PC-9 (cell line): ENCODE measurements around the gene NFIX.

Experiments used
- EZH2 ChIP-seq: fragments of 200-600 bp; sonication (generic); IDR thresholded peaks from 2 replicates; pipeline ENCODE4 v1.8.0; 2017; ENCODE audit warnings: antibody characterized with exemption, low read depth
- TF ChIP-seq, protein P1 (sequence below): fragments of 200-600 bp; sonication (generic); conservative IDR thresholded peaks from 2 replicates; pipeline ENCODE4 v1.6.1; 2017; ENCODE audit warnings: mixed run types, antibody characterized with exemption, mild to moderate bottlenecking, moderate library complexity

DNA sequence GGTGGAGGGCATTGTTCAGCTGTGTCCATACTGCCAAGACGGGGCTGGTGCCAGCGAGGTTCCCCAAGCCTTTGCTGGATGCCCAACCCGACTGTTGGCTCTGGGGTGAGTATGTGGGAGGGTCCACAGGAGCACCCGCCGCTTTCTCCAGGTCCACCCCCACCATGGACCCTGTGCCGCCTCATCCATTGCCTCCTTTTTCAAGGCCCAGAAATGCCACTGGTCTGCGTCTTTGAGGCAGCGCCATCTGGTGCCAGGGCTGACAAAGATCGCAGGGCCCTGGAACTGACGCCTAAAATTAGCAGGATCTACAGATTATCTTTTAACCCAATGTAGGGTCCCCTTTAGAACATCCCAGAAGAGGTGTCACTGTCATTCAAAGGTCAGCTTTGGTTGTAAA lies 34.6 kb downstream of the NFIX start:
- TF ChIP-seq, protein P1, sequence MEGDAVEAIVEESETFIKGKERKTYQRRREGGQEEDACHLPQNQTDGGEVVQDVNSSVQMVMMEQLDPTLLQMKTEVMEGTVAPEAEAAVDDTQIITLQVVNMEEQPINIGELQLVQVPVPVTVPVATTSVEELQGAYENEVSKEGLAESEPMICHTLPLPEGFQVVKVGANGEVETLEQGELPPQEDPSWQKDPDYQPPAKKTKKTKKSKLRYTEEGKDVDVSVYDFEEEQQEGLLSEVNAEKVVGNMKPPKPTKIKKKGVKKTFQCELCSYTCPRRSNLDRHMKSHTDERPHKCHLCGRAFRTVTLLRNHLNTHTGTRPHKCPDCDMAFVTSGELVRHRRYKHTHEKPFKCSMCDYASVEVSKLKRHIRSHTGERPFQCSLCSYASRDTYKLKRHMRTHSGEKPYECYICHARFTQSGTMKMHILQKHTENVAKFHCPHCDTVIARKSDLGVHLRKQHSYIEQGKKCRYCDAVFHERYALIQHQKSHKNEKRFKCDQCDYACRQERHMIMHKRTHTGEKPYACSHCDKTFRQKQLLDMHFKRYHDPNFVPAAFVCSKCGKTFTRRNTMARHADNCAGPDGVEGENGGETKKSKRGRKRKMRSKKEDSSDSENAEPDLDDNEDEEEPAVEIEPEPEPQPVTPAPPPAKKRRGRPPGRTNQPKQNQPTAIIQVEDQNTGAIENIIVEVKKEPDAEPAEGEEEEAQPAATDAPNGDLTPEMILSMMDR = peak; percentile 56
- no peak for TF ChIP-seq EZH2
